Neural cell (in vitro differentiated cells): ENCODE results near the gene KIFC3. TPM values are rescaled to one million over a fixed set of nuclear protein-coding genes. Genes with fewer than 3 reads are reported as not detected.
"Not testable (repeated sequence)": the region's sequence is repeated elsewhere in the genome, so short reads cannot be mapped to it uniquely, and the experiment has no call there.

Experiments used
- H2AFZ ChIP-seq: fragments of 200-600, 300-800 bp; sonication (generic), shearing (Covaris generic); 2 replicates; pipeline ENCODE4 v1.6.0; 2014; ENCODE audit warnings: low read depth, mild to moderate bottlenecking, antibody characterized with exemption, low read length, moderate library complexity
- H3F3A ChIP-seq: fragments of 200-600 bp; shearing (Covaris generic); 2 replicates; pipeline ENCODE4 v1.6.1; 2016; ENCODE audit warnings: mild to moderate bottlenecking, moderate library complexity, mixed read lengths, antibody characterized with exemption, low read length; ENCODE audit not compliant: insufficient read depth, poor library complexity, severe bottlenecking
- H3K27ac ChIP-seq: fragments of 200-600, 300-800 bp; sonication (generic), shearing (Covaris generic); 2 replicates; pipeline ENCODE4 v1.5.1; 2014; ENCODE audit warnings: mild to moderate bottlenecking, low read length, moderate library complexity
- H3K27me3 ChIP-seq: fragments of 300-800, 200-600 bp; sonication (generic), shearing (Covaris generic); 2 replicates; pipeline ENCODE4 v1.6.0; 2014; ENCODE audit warnings: mild to moderate bottlenecking, low read depth, low read length, moderate library complexity; ENCODE audit not compliant: insufficient read depth
- H3K36me3 ChIP-seq: fragments of 300-800, 200-600 bp; sonication (generic), shearing (Covaris generic); 2 replicates; pipeline ENCODE4 v1.5.1; 2014; ENCODE audit warnings: mild to moderate bottlenecking, antibody characterized with exemption, low read length, moderate library complexity; ENCODE audit not compliant: insufficient read depth
- H3K4me2 ChIP-seq: fragments of 300-800, 200-600 bp; sonication (generic), shearing (Covaris generic); 2 replicates; pipeline ENCODE4 v1.6.0; 2014; ENCODE audit warnings: mild to moderate bottlenecking, low read length
- H3K4me3 ChIP-seq: fragments of 300-800, 200-600 bp; sonication (generic), shearing (Covaris generic); 2 replicates; pipeline ENCODE4 v1.5.1; 2014; ENCODE audit warnings: mild to moderate bottlenecking, low read length, moderate library complexity
- H3K79me2 ChIP-seq: fragments of 200-600 bp; shearing (Covaris generic); replicated peaks from 2 replicates; pipeline ENCODE4 v1.6.0; 2014; ENCODE audit warnings: mild to moderate bottlenecking, low read length, moderate library complexity; ENCODE audit not compliant: insufficient read depth
- H3K9ac ChIP-seq: fragments of 300-800, 200-600 bp; sonication (generic), shearing (Covaris generic); 2 replicates; pipeline ENCODE4 v1.6.1; 2016; ENCODE audit warnings: mild to moderate bottlenecking, low read length, mixed read lengths
- H3K9me2 ChIP-seq: fragments of 200-600 bp; shearing (Covaris generic); 2 replicates; pipeline ENCODE4 v1.6.1; 2016; ENCODE audit warnings: mild to moderate bottlenecking, low read length, mixed read lengths; ENCODE audit not compliant: insufficient read depth
- H3K9me3 ChIP-seq: fragments of 200-600, 300-800 bp; sonication (generic), shearing (Covaris generic); 2 replicates; pipeline ENCODE4 v1.6.1; 2016; ENCODE audit warnings: mild to moderate bottlenecking, mixed run types, low read length, moderate library complexity, mixed read lengths
- H4K20me1 ChIP-seq: fragments of 200-600 bp; shearing (Covaris generic); 2 replicates; pipeline ENCODE4 v1.6.1; 2016; ENCODE audit warnings: mild to moderate bottlenecking, mixed run types; ENCODE audit not compliant: insufficient read depth
- CTCF ChIP-seq: fragments of 450-650 bp; IDR thresholded peaks from 2 replicates; pipeline ENCODE4 v1.5.1; 2014; ENCODE audit warnings: antibody characterized with exemption, mild to moderate bottlenecking, moderate library complexity; ENCODE audit not compliant: poor library complexity, severe bottlenecking
- EP300 ChIP-seq: fragments of 450-650 bp; conservative IDR thresholded peaks from 2 replicates; pipeline ENCODE4 v1.6.1; 2014; ENCODE audit warnings: antibody characterized with exemption, mild to moderate bottlenecking, moderate library complexity; ENCODE audit not compliant: poor library complexity, severe bottlenecking
- EZH2 ChIP-seq: fragments of 200-600, 300-800 bp; shearing (Covaris generic), sonication (generic); IDR thresholded peaks from 2 replicates; pipeline ENCODE4 v1.6.1; 2014; ENCODE audit warnings: antibody characterized with exemption, low read length, borderline replicate concordance, mild to moderate bottlenecking; ENCODE audit not compliant: insufficient read depth, poor library complexity, severe bottlenecking
- MXI1 ChIP-seq: fragments of 450-650 bp; conservative IDR thresholded peaks from 2 replicates; pipeline ENCODE4 v1.6.1; 2014; ENCODE audit warnings: antibody characterized with exemption, mild to moderate bottlenecking; ENCODE audit not compliant: poor library complexity, severe bottlenecking
- POLR2AphosphoS5 ChIP-seq: IDR thresholded peaks from 2 replicates; pipeline ENCODE4 v1.6.1; 2012
- RAD21 ChIP-seq: fragments of 450-650 bp; conservative IDR thresholded peaks from 2 replicates; pipeline ENCODE4 v1.6.1; 2014; ENCODE audit warnings: antibody characterized with exemption, mild to moderate bottlenecking, moderate library complexity
- SMC3 ChIP-seq: fragments of 450-650 bp; conservative IDR thresholded peaks from 2 replicates; pipeline ENCODE4 v1.6.1; 2014; ENCODE audit warnings: antibody characterized with exemption, mild to moderate bottlenecking, moderate library complexity; ENCODE audit not compliant: poor library complexity
- TAF1 ChIP-seq: IDR thresholded peaks from 2 replicates; pipeline ENCODE4 v1.6.1; 2012; ENCODE audit warnings: low read depth
- polyA plus RNA-seq: library from polyadenylated mRNA; depleted of rRNA; stranded (reverse); fragments of >200 nt; gene quantifications from 2 replicates; pipeline ENCODE4 v1.2.3, GENCODE V29; 2014
- TF ChIP-seq, protein P1 (sequence below): IDR thresholded peaks from 2 replicates; pipeline ENCODE4 v1.6.1; 2012; ENCODE audit warnings: borderline replicate concordance

KIFC3 gene
- polyA plus RNA-seq, 1 donor from 2014 or later, result 29.7 TPM

- H3K4me2 ChIP-seq, result no peak overlapping the region
- H3K79me2 ChIP-seq, result no peaks in the 10 kb centered on the region
- H3K9me3 ChIP-seq, result no peaks in the 10 kb centered on the region
- no peak overlapping the region for H3K27ac ChIP-seq
- no peak overlapping the region for H3K9ac ChIP-seq
- no peaks in the 10 kb centered on the region for H4K20me1 ChIP-seq
- no peak overlapping the region for H2AFZ ChIP-seq
- no peaks in the 10 kb centered on the region for H3K27me3 ChIP-seq
- no peaks in the 10 kb centered on the region for H3F3A ChIP-seq
- H3K4me3 ChIP-seq, result no peak overlapping the region
- no peaks in the 10 kb centered on the region for H3K36me3 ChIP-seq
- TF ChIP-seq RAD21 (no peak), CTCF (no peak), SMC3 (no peak), TAF1 (no peak), EP300 (no peak)
- no peaks in the 10 kb centered on the region for H3K9me2 ChIP-seq
Observed at GRCh38 chr16:57730771-57731730, 71.2 kb downstream of the KIFC3 start.

GRCh38 chr16:57729852-57730251, 72.4 kb downstream of the KIFC3 start:
- H3K79me2 ChIP-seq, H3K9ac ChIP-seq, H3K9me2 ChIP-seq, H2AFZ ChIP-seq, H3K4me2 ChIP-seq, H3K9me3 ChIP-seq, H3K4me3 ChIP-seq, H3F3A ChIP-seq, H3K36me3 ChIP-seq, H4K20me1 ChIP-seq, H3K27me3 ChIP-seq, H3K27ac ChIP-seq: not testable (repeated sequence)

DNA sequence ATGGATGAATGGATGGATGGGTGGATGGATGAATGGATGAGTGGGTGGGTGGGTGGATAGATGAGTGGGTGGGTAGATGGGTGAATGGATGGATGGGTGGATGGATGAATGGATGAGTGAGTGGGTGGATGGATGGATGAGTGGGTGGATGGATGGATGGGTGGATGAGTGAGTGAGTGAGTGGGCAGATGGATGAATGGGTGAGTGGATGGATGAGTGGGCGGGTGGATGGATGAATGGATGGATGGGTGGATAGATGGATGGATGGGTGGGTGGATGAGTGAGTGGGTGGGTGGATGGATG, 73.2 kb downstream of the KIFC3 start:
- Histone ChIP-seq H3K9ac (no peak overlapping the region), H3K9me3 (no peaks in the 10 kb centered on the region), H3K79me2 (no peaks in the 10 kb centered on the region), H3K36me3 (no peaks in the 10 kb centered on the region), H4K20me1 (no peaks in the 10 kb centered on the region), H3K4me2 (no peak overlapping the region), H3K9me2 (no peaks in the 10 kb centered on the region), H3F3A (no peaks in the 10 kb centered on the region), H3K4me3 (no peak overlapping the region), H2AFZ (no peak overlapping the region), H3K27me3 (no peaks in the 10 kb centered on the region), H3K27ac (no peak overlapping the region)
- TF ChIP-seq, protein P1, sequence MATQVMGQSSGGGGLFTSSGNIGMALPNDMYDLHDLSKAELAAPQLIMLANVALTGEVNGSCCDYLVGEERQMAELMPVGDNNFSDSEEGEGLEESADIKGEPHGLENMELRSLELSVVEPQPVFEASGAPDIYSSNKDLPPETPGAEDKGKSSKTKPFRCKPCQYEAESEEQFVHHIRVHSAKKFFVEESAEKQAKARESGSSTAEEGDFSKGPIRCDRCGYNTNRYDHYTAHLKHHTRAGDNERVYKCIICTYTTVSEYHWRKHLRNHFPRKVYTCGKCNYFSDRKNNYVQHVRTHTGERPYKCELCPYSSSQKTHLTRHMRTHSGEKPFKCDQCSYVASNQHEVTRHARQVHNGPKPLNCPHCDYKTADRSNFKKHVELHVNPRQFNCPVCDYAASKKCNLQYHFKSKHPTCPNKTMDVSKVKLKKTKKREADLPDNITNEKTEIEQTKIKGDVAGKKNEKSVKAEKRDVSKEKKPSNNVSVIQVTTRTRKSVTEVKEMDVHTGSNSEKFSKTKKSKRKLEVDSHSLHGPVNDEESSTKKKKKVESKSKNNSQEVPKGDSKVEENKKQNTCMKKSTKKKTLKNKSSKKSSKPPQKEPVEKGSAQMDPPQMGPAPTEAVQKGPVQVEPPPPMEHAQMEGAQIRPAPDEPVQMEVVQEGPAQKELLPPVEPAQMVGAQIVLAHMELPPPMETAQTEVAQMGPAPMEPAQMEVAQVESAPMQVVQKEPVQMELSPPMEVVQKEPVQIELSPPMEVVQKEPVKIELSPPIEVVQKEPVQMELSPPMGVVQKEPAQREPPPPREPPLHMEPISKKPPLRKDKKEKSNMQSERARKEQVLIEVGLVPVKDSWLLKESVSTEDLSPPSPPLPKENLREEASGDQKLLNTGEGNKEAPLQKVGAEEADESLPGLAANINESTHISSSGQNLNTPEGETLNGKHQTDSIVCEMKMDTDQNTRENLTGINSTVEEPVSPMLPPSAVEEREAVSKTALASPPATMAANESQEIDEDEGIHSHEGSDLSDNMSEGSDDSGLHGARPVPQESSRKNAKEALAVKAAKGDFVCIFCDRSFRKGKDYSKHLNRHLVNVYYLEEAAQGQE, result no peak
- TF ChIP-seq CTCF, result no peak
- no peak for TF ChIP-seq EZH2
- TF ChIP-seq EP300, result no peak
- TF ChIP-seq TAF1, result no peak
- TF ChIP-seq POLR2AphosphoS5, result no peak
- no peak for TF ChIP-seq RAD21
- TF ChIP-seq MXI1, result no peak
- TF ChIP-seq SMC3, result no peak
